B cell (primary cell): Measurements from ENCODE around the gene AMZ2. TPM values are rescaled to one million over a fixed set of nuclear protein-coding genes. Genes with fewer than 3 reads are reported as not detected.
"Not testable (repeated sequence)": the region's sequence is repeated elsewhere in the genome, so short reads cannot be mapped to it uniquely, and the experiment has no call there.

Experiments
- ATAC-seq: fragments of 200-7000 bp; cut with Tn5 transposase; one replicate; pipeline ENCODE4 v1.10.0; 2021; ENCODE audit warnings: low read depth, mild to moderate bottlenecking, moderate number of reproducible peaks, moderate library complexity
- CTCF ChIA-PET: fragments of 350-600 bp; sonication (Branson Sonifier 250); formaldehyde crosslinking; loops from one replicate; lab custom pipeline; 2021; ENCODE audit warnings: antibody characterized with exemption, inconsistent platforms; lab: Charles Lee
- POLR2A ChIA-PET: fragments of 350-600 bp; sonication (Branson Sonifier 250); formaldehyde crosslinking; loops from one replicate; lab custom pipeline; 2021; ENCODE audit warnings: antibody characterized with exemption; lab: Charles Lee
- DNase-seq: peaks from one replicate; pipeline ENCODE4 v3.0.0; 2013
- H2AFZ ChIP-seq: 2 replicates; pipeline ENCODE4 v1.6.1; 2012; ENCODE audit warnings: mild to moderate bottlenecking, low read depth, low read length; ENCODE audit not compliant: insufficient read depth, poor library complexity, severe bottlenecking
- H3K27ac ChIP-seq, 2 donors: 1 replicate in 1 of 2; 2 replicates in 1 of 2; pipeline ENCODE4 v1.5.1; 2012 to 2013; ENCODE audit warnings: low read length in 2 of 2, mild to moderate bottlenecking in 2 of 2, moderate library complexity in 1 of 2
- H3K27me3 ChIP-seq, 4 experiments: fragments of 200-600 bp in 1 of 4; sonication (generic) in 1 of 4; replicated peaks in 1 of 4; 1 replicate in 2 of 4; 2 replicates in 2 of 4; pipeline versions ENCODE4 v1.6.1 to v1.7.0; 2013 to 2016; ENCODE audit warnings: low read length in 3 of 4, mild to moderate bottlenecking in 2 of 4, mixed read lengths in 1 of 4, moderate library complexity in 1 of 4; ENCODE audit not compliant: insufficient read depth in 4 of 4, control insufficient read depth in 3 of 4; ENCODE audit errors: control extremely low read depth in 1 of 4
- H3K36me3 ChIP-seq, 2 experiments: replicated peaks in 1 of 2; 1 replicate in 1 of 2; 2 replicates in 1 of 2; pipeline versions ENCODE4 v1.6.1 to v1.7.1; 2013; ENCODE audit warnings: low read length in 1 of 2; ENCODE audit not compliant: insufficient read depth in 2 of 2, control insufficient read depth in 1 of 2; ENCODE audit errors: control extremely low read depth in 1 of 2, extremely low read depth in 1 of 2
- H3K4me1 ChIP-seq, 2 donors: fragments of 200-600 bp in 1 of 2; sonication (generic) in 1 of 2; 1 replicate in 1 of 2; 2 replicates in 1 of 2; pipeline versions ENCODE4 v1.5.1 to v1.6.1; 2013 to 2017; ENCODE audit warnings: low read length in 2 of 2; ENCODE audit not compliant: control insufficient read depth in 2 of 2, insufficient read depth in 2 of 2
- H3K4me2 ChIP-seq: replicated peaks from 2 replicates; pipeline ENCODE3; 2012; ENCODE audit warnings: mild to moderate bottlenecking, low read depth, low read length; ENCODE audit not compliant: poor library complexity, severe bottlenecking
- H3K4me3 ChIP-seq, 5 experiments: fragments of 200-600 bp in 1 of 5; sonication (generic) in 1 of 5; 1 replicate in 3 of 5; 2 replicates in 2 of 5; pipeline versions ENCODE4 v1.5.1 to v1.7.0; 2011 to 2016; ENCODE audit warnings: low read length in 4 of 5, mild to moderate bottlenecking in 4 of 5, low read depth in 2 of 5, control low read depth in 1 of 5, moderate library complexity in 1 of 5; ENCODE audit not compliant: insufficient read depth in 1 of 5; ENCODE audit errors: control extremely low read depth in 1 of 5, extremely low read depth in 1 of 5
- H3K79me2 ChIP-seq: fragments of 200-600 bp; sonication (generic); one replicate; pipeline ENCODE4 v1.6.0; 2016; ENCODE audit warnings: low read length; ENCODE audit not compliant: control insufficient read depth, insufficient read depth
- H3K9ac ChIP-seq: fragments of 200-600 bp; sonication (generic); 2 replicates; pipeline ENCODE4 v1.6.1; 2017; ENCODE audit warnings: mild to moderate bottlenecking, low read length, moderate library complexity
- H3K9me3 ChIP-seq, 3 donors: one replicate each; pipeline versions ENCODE4 v1.6.1 to v1.7.1; 2013; ENCODE audit warnings: low read length in 2 of 3; ENCODE audit not compliant: control insufficient read depth in 2 of 3, insufficient read depth in 1 of 3; ENCODE audit errors: control extremely low read depth in 1 of 3
- H4K20me1 ChIP-seq: 2 replicates; pipeline ENCODE4 v1.6.0; 2012; ENCODE audit warnings: mild to moderate bottlenecking, low read length; ENCODE audit not compliant: insufficient read depth, control insufficient read depth, poor library complexity, severe bottlenecking
- H3K27ac Mint-ChIP-seq: one replicate; pipeline ENCODE4 v1.8.0; 2021; ENCODE audit warnings: mixed read lengths
- H3K27me3 Mint-ChIP-seq: one replicate; pipeline ENCODE4 v1.8.0; 2021; ENCODE audit warnings: mixed read lengths
- H3K4me1 Mint-ChIP-seq: one replicate; pipeline ENCODE4 v1.8.0; 2021; ENCODE audit warnings: mixed read lengths
- H3K4me3 Mint-ChIP-seq: one replicate; pipeline ENCODE4 v1.8.0; 2021; ENCODE audit warnings: mixed read lengths
- H3K9me3 Mint-ChIP-seq: one replicate; pipeline ENCODE4 v1.8.0; 2022; ENCODE audit warnings: mixed read lengths; ENCODE audit not compliant: insufficient read depth
- CTCF ChIP-seq: fragments of 200-600 bp; IDR thresholded peaks from one replicate; pipeline ENCODE4 v1.8.0; 2022; ENCODE audit warnings: antibody characterized with exemption, mild to moderate bottlenecking
- EZH2 ChIP-seq: IDR thresholded peaks from 2 replicates; pipeline ENCODE4 v1.6.1; 2012; ENCODE audit warnings: borderline replicate concordance, low read depth, mild to moderate bottlenecking, moderate library complexity, low read length; ENCODE audit not compliant: insufficient read depth, poor library complexity, severe bottlenecking
- WGBS: methylation state at CpG from one replicate; pipeline ENCODE4 v1.1.5; 2013; ENCODE audit warnings: missing lambda C conversion rate; ENCODE audit not compliant: insufficient coverage; 5-methylcytosine and 5-hydroxymethylcytosine counted together
- intact Hi-C: fragments of 100-400 bp; cut with micrococcal nuclease; formaldehyde crosslinking; loops from one replicate; pipeline ENCODE4 v1.10.0; 2022
- polyA plus RNA-seq: library from polyadenylated mRNA; depleted of rRNA; stranded (reverse); fragments of >200 nt; gene quantifications from 2 replicates; pipeline ENCODE4 v1.2.3, GENCODE V29; 2012
- total RNA-seq, 2 donors: library from RNA; stranded (reverse); fragments of 120-200 nt in 1 of 2; gene quantifications; 1 replicate in 1 of 2; 2 replicates in 1 of 2; pipeline versions ENCODE4 v1.2.3 to v1.2.4, GENCODE V29; 2013 to 2022

AMZ2 gene
- total and polyA plus RNA-seq, 2 donors (not counting 1 experiment from before 2014, with no cell fraction given) = 64.1 to 70.7 TPM

- peak overlapping the region in 1 of 2 donors; percentile 43 for H3K27ac ChIP-seq
- H3K4me3 ChIP-seq = no peak overlapping the region
- no peaks in the 10 kb centered on the region for H3K27me3 ChIP-seq
- Mint-ChIP-seq H3K4me1 (peaks cover 43% of the 10 kb centered on the region), H3K27ac (peak overlapping the region; percentile 51), H3K9me3 (no peaks in the 10 kb centered on the region), H3K4me3 (peak overlapping the region; percentile 93), H3K27me3 (no peaks in the 10 kb centered on the region)
- H3K9me3 ChIP-seq = peaks cover 0 to 7% (median 0%) of the 10 kb centered on the region in 3 donors
- H3K4me1 ChIP-seq = peaks cover 19 to 34% of the 10 kb centered on the region in 2 donors
- intact Hi-C loops = loop anchor here (5.0 to 10.0 kb wide), 2 partner anchors 173 to 250 kb away; partner anchors contain the start of genes KPNA2 and WIPI1
- H3K36me3 ChIP-seq = peaks cover 4 to 23% of the 10 kb centered on the region in 2 experiments
- no peak overlapping the region for H2AFZ ChIP-seq
- TF ChIP-seq CTCF (no peak), EZH2 (no peak)
- H3K79me2 ChIP-seq = peaks cover 51% of the 10 kb centered on the region
- WGBS = 92% methylated on average over 28 of the region's 37 CpGs
- ChIA-PET CTCF (no interaction called here), POLR2A (interaction anchor here (0.7 to 1.4 kb wide), 2 partner anchors 29 to 40 kb away, joined by 3 to 4 read pairs; partner anchors contain the start of gene AMZ2)
- H4K20me1 ChIP-seq = no peaks in the 10 kb centered on the region
- no peak overlapping the region for H3K9ac ChIP-seq
- H3K4me2 ChIP-seq = peak overlapping the region; percentile 82
- ATAC-seq (no peak), DNase-seq (no peak)
Measured at GRCh38 chr17:68207651-68208253, 40.1 kb upstream of the AMZ2 start.

GRCh38 chr17:68208651-68209050, 39.2 kb upstream of the AMZ2 start:
- peak overlapping the region; percentile 63 for H3K27ac Mint-ChIP-seq
- intact Hi-C loops = loop anchor here (5.0 to 10.0 kb wide), 2 partner anchors 174 to 249 kb away; partner anchors contain the start of genes KPNA2 and WIPI1
- WGBS = 100% methylated on average over 14 of the region's 19 CpGs

GRCh38 chr17:68209191-68209900, 38.5 kb upstream of the AMZ2 start:
- not testable (repeated sequence) for DNase-seq, H3K4me3 Mint-ChIP-seq, H3K27ac ChIP-seq, H3K4me2 ChIP-seq, H3K27me3 Mint-ChIP-seq, H3K9ac ChIP-seq, H3K9me3 ChIP-seq, H3K9me3 Mint-ChIP-seq, H3K27ac Mint-ChIP-seq, H3K27me3 ChIP-seq, H4K20me1 ChIP-seq, H3K4me3 ChIP-seq, H2AFZ ChIP-seq, ATAC-seq
- 100% methylated on average over 4 of the region's 13 CpGs for WGBS
- CTCF ChIA-PET = interaction anchor here (0.8 to 1.5 kb wide), 2 partner anchors 27 to 37 kb away, joined by 3 read pairs; no protein-coding TSS in a partner anchor
- peaks cover 56% of the 10 kb centered on the region for H3K4me1 Mint-ChIP-seq
- POLR2A ChIA-PET = interaction anchor here (0.7 kb wide), 1 partner anchor 38 kb away, joined by 3 read pairs; no protein-coding TSS in a partner anchor
- Histone ChIP-seq H3K79me2 (peaks cover 60% of the 10 kb centered on the region), H3K36me3 (peaks cover 4 to 23% of the 10 kb centered on the region in 2 experiments), H3K4me1 (peaks cover 34 to 44% of the 10 kb centered on the region in 2 donors)
- intact Hi-C loops = loop anchor here (5.0 to 10.0 kb wide), 2 partner anchors 175 to 248 kb away; partner anchors contain the start of genes KPNA2 and WIPI1

More at GRCh38 chr17:68208651-68209050, 39.2 kb upstream of the AMZ2 start:
- ChIA-PET POLR2A (interaction anchor here (1.4 kb wide), 1 partner anchor 39 kb away, joined by 4 read pairs; the partner anchor contains the start of gene AMZ2), CTCF (interaction anchor here (0.8 kb wide), 1 partner anchor 28 kb away, joined by 3 read pairs; no protein-coding TSS in a partner anchor)
- not testable (repeated sequence) for H3K4me2 ChIP-seq, H3K27me3 ChIP-seq, H3K4me3 ChIP-seq, H3K27ac ChIP-seq, H4K20me1 ChIP-seq, H3K9me3 Mint-ChIP-seq, H2AFZ ChIP-seq, H3K9ac ChIP-seq, H3K9me3 ChIP-seq, DNase-seq, H3K27me3 Mint-ChIP-seq, ATAC-seq
- H3K36me3 ChIP-seq = peaks cover 4 to 23% of the 10 kb centered on the region in 2 experiments
- H3K4me1 ChIP-seq = peaks cover 27 to 42% of the 10 kb centered on the region in 2 donors
- peaks cover 53% of the 10 kb centered on the region for H3K79me2 ChIP-seq
- Mint-ChIP-seq H3K4me3 (peak overlapping the region; percentile 62), H3K4me1 (peaks cover 49% of the 10 kb centered on the region)
